DMS53 (cell line): ENCODE data around the gene DTD1.
A peak's percentile ranks its signal among the peaks of the same experiment; 100 is the strongest.
"Not testable (repeated sequence)": the region's sequence is repeated elsewhere in the genome, so short reads cannot be mapped to it uniquely, and the experiment has no call there.

Experiments
- DNase-seq: peaks from one replicate; lab custom pipeline; 2025; lab: John Stamatoyannopoulos, UW

The DTD1 gene

DNA sequence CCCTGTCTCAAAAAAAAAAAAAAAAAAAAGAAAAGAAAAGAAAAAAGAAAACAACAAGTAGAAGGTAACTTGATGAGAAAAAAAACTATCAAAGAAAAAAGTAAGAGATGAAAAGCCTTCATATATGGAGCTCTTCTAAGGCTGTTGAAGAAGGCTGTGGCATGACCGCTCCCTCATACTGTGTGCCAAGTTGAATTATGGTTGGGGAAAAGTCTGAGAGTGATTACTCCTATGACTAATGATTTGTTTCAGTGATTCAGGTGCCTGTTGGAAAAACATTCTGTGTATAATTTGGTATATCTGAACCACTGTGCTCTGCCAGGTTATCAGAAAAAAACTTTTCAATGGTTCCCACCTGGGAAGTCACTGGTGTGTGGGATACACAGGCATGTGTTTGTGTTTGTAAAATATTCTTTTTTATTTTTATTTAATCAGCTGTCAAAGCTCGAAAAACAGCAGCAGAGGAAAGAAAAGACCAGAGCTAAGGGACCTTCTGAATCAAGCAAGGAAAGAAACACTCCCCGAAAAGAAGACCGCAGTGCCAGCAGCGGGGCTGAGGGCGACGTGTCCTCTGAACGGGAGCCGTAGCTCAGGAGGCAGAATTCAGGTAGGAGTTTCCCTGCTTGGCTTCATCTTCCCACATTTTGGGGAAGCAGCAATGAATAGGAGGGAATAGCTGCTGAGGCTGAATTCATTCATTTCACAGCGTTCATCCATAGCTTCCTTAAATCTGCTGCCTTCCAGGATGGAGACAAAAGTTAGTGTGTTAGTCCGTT is 156.0 kb downstream of the DTD1 start:
- DNase-seq, result no peak

GRCh38 chr20:18747090-18747489 is 159.2 kb downstream of the DTD1 start:
- DNase-seq, result no peak

- DNase-seq, result no peak
Observed at GRCh38 chr20:18748987-18749386, 161.1 kb downstream of the DTD1 start.

DNA sequence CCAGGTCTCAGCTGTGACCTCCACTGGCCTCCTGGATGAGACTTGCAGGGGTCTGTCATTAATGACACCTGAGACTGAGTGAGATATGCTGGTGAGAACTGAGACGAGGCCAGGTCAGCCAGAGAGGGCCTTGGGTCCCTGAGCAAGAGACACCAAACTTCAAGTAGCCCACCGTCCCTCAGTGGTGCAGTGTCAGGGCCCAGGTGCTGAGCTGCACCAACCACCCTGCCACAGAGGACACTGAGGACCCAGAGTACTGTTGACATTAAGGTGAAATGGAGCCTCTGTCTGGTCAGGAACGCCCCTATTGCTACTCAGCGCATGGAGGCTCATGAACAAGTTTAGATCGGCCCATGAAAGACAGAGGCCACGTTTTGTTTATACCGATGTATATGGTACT is 161.7 kb downstream of the DTD1 start:
- no peak for DNase-seq

GRCh38 chr20:18750735-18751134 is 162.9 kb downstream of the DTD1 start:
- DNase-seq, result no peak

GRCh38 chr20:18754030-18754652 is 166.3 kb downstream of the DTD1 start:
- DNase-seq, result no peak

DNA sequence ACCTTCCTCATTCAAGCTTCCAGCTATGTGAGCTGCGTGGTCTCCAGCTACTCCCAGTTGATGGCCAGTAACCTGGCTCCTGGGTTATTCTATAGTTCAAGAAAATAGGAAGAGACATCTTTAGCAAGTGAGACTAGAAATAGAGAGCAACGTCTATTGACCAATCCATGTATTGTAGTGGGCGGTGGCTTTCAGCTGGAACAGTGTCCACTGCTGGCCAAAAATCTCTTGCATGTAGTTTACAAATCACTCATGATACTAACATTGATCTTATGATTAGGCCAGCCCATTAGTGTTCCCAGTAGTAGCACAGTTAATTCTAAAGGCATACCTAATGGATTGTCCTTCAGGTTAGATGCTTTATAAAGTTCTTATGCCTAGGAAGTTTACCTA is 166.8 kb downstream of the DTD1 start:
- no peak for DNase-seq

GRCh38 chr20:18760852-18761251 is 173.0 kb downstream of the DTD1 start:
- not testable (repeated sequence) for DNase-seq

DNA sequence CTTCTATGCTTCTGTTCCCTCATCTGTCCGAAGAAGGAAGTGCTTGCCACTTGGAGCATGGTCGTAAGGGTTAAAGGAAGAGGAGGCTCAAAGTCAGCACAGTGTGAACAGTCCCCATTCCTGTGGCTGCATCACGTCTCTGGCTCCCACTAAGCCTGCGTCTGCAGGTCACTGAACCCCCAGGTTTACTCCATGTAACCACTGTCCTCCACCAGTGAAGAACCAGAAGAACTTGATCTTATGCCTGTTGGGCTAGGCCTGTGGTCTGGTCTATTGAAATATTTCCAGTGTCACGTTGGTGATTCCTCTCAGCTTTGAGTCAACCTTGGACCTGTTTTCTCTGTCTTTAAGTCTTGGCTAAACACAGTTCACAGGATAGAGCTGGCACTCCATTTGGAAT is 179.8 kb downstream of the DTD1 start:
- no peak for DNase-seq

DNA sequence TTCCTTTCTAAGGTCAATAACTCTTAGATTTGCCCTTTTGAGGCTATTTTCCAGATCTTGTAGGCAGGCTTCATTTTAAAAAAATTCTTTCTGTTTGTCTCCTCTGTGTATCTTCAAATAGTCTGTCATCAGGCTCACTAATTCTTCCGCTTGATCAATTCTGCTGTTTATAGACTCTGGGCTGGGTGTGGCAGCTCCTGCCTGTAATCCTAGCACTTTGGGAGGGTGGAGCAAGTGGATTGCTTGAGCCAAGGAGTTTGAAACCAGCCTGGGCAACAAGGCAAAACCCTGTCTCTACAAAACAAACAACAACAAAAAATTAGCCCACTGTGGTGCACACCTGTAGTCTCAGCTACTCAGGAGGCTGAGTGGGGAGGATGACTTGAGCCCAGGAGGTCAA is 185.7 kb downstream of the DTD1 start:
- DNase-seq, result no peak

- no peak for DNase-seq
Observed at GRCh38 chr20:18774207-18774606, 186.4 kb downstream of the DTD1 start.

DNA sequence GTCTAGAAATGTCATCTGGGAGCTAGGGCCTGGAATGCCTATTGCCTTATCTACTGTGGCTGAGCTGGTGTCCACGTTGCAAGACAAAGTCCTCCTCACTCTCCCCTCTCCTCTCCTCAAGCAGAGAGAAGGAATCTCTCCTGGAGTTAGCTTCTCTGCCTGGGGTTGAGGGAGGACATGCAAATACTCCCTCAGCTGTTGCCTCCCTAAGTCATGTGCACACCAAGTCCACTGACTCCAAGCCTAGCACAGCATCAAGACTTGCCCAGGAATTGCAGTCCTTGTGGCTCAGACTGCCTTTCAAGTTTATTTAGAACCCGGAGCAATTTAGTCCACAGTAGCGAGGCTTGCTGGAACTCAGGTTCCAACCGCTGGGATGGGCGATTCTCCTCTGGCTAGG is 187.8 kb downstream of the DTD1 start:
- no peak for DNase-seq

GRCh38 chr20:18778690-18779392 is 191.0 kb downstream of the DTD1 start:
- no peak for DNase-seq

DNA sequence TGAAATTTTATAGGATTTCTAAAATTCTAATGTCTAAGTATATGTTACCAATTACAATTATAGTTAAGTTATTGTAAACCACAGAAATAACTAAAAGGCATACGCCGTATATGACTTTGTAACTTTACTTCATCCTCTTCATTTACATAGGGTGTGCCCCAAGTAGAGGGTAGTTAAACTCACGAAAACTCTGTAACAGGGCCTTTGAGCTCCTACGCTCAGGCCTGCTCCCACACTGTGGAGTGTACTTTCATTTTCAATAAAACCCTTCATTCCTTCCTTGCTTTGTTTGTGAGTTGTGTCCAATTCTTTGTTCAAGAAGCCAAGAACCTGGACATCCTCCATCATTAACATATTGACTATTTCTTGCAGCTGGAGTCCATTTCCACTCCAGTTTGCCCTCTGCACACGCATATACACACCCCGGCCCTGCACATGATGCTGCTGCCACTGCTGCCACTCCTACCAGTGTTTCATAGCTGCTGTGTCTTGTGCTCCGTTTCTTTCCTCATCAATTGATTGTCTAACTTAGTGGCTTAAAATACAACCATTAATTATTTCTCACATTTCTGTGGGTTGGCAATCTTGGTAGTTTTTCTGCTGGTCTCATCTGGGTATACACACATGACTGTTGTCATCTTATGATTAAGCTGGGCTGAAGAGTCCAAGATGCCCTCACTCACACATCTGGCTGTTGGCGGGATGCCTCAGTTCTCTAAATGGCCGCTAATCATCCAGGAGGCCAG is 192.7 kb downstream of the DTD1 start:
- no peak for DNase-seq

GRCh38 chr20:18781509-18781908 is 193.7 kb downstream of the DTD1 start:
- DNase-seq, result no peak

DNA sequence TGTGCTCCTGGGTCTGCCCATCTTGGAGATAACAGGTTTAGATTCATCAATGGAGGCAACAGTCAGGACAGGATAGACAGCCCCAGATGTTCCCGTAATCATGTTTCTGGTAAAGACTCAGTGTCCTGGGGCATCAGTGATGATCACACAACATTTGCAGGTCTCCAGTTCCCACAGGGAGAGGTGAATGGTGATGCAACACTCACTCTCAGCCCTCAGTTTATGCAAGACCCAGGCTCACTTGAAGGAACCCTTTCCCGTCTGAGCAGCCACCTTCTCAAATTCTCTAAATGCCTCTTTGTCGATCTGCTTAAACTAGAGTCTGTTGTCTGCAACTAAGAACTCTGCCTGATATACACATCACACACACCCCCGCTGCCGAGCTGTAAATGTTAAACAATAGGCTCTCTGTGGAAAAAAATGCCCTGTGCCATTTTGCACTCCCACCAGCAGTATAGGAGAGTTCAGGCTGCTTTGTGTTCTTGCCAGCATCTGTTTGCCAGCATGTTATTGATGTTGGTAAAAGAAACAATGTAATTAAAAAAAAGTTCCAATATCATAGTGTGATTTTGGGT is 195.6 kb downstream of the DTD1 start:
- no peak for DNase-seq

DNA sequence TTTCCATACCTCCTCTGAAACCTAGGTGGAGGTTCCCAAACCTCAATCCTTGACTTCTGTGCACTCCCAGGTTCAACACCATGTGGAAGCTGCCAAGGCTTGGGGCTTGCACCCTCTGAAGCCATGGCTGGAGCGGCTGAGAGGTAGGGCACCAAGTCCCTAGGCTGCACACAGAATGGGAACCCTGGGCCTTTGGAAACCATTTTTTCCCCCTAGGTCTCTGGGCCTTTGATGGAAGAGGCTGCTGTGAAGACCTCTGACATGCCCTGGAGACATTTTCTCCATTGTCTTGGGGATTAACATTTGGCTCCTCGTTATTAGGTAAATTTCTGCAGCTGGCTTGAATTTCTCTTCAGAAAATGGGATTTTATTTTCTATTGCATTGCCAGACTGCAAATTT is 199.2 kb downstream of the DTD1 start:
- not testable (repeated sequence) for DNase-seq

DNA sequence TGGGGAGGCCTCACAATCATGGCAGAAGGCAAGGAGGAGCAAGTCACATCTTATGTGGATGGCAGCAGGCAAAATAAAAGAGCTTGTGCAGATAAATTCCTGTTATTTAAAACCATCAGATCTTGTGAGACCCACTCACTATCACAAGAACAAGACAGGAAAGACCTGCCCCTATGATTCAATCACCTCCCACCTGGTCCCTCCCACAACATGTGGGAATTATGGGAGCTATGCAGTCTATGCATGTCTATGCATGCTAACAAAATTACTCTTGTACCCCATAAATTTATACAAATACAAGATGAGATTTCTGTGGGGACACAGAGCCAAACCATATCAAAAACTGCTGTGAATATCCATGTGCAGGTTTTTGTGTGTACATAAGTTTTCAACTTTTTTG is 200.2 kb downstream of the DTD1 start:
- DNase-seq, result no peak

DNA sequence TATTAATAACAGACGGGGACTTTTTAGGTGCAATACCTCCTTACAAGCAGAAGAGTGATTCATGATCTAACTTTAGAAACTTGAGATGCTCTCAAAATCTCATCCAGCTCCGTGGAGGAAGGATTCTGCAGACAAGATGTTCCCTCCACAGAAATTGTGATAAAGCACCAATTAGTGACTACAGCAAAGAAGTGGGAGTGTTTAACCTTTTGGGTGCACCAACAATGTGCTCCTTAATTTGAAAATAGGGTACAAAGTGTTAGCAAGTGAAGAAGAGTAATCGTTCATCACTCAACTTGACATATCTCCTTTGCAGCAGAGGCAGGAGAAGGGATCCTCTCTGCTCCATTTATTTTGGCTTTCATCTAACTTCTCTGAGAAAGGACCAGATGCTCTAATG is 202.9 kb downstream of the DTD1 start:
- no peak for DNase-seq

GRCh38 chr20:18793625-18794427 is 206.0 kb downstream of the DTD1 start:
- peak; percentile 96 for DNase-seq

- DNase-seq, result no peak
Observed at GRCh38 chr20:18794428-18794787, 206.6 kb downstream of the DTD1 start.
